ENCODE data around the gene SP3. TPM values are rescaled to one million over a fixed set of nuclear protein-coding genes. Genes with fewer than 3 reads are reported as not detected.

SP3 gene
- total RNA-seq, 1 experiment from 2014 or later, result 80.2 TPM

- ChIA-PET POLR2A (interaction anchor here (0.6 kb wide), 1 partner anchor 13 kb away, joined by 3 read pairs; no protein-coding TSS in a partner anchor), CTCF (no interaction called here)
- BruUV-seq (replicated peaks), result no TSS peak
- Histone ChIP-seq H3K4me3 (ENCODE audit: low read depth in 2 of 2, low read length in 2 of 2) (no peak overlapping the region), H3K4me1 (ENCODE audit: control insufficient read depth, insufficient read depth, low read length) (peaks cover 23% of the 10 kb centered on the region), H3K36me3 (ENCODE audit: control insufficient read depth, insufficient read depth, low read length) (no peaks in the 10 kb centered on the region), H3K27ac (ENCODE audit: low read length) (no peak overlapping the region), H3K9me3 (ENCODE audit: control insufficient read depth, insufficient read depth, low read depth, low read length) (no peaks in the 10 kb centered on the region), H3K27me3 (ENCODE audit: control insufficient read depth, insufficient read depth, low read length) (no peaks in the 10 kb centered on the region)
- intact Hi-C loops (cut with micrococcal nuclease; ENCODE audit: unreplicated experiment) (no loop called here), in situ Hi-C loops (cut with HindIII; ENCODE audit: low pct_unique_long_range_greater_than_20kb, low sequenced_read_pairs) (no loop called here)
- ATAC-seq, result peak; percentile 43; the same call in 1 of the 2 replicates
- TF ChIP-seq POLR2AphosphoS5 (IDR thresholded peaks at IDR 0.05; ENCODE audit: low read depth, low read length) (no peak), SIN3A (IDR thresholded peaks at IDR 0.05; ENCODE audit: borderline replicate concordance, insufficient read depth, low read depth, low read length) (no peak), TCF7L2 (IDR thresholded peaks at IDR 0.05; ENCODE audit: low read depth, low read length) (no peak), REST (IDR thresholded peaks at IDR 0.05; ENCODE audit: insufficient read depth in 1 of 2, low read depth in 2 of 2, low read length in 1 of 2) (no peak)
- TF ChIP-seq, protein P1, sequence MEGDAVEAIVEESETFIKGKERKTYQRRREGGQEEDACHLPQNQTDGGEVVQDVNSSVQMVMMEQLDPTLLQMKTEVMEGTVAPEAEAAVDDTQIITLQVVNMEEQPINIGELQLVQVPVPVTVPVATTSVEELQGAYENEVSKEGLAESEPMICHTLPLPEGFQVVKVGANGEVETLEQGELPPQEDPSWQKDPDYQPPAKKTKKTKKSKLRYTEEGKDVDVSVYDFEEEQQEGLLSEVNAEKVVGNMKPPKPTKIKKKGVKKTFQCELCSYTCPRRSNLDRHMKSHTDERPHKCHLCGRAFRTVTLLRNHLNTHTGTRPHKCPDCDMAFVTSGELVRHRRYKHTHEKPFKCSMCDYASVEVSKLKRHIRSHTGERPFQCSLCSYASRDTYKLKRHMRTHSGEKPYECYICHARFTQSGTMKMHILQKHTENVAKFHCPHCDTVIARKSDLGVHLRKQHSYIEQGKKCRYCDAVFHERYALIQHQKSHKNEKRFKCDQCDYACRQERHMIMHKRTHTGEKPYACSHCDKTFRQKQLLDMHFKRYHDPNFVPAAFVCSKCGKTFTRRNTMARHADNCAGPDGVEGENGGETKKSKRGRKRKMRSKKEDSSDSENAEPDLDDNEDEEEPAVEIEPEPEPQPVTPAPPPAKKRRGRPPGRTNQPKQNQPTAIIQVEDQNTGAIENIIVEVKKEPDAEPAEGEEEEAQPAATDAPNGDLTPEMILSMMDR (IDR thresholded peaks at IDR 0.05), result no peak
- no peak for DNase-seq (ENCODE audit: low read depth, low spot score)
These were observed 21.4 kb downstream of the SP3 start for GRCh38 chr2:173943738-173944137.

- POLR2A ChIA-PET, result no interaction called here
- DNase-seq (ENCODE audit: low read depth, low spot score), result no peak
- TSS peak; percentile 2 for BruUV-seq (replicated peaks)
- Histone ChIP-seq H3K36me3 (ENCODE audit: control insufficient read depth, insufficient read depth, low read length) (no peaks in the 10 kb centered on the region), H3K4me3 (ENCODE audit: low read depth in 2 of 2, low read length in 2 of 2) (no peak overlapping the region), H3K9me3 (ENCODE audit: control insufficient read depth, insufficient read depth, low read depth, low read length) (no peaks in the 10 kb centered on the region), H3K27ac (ENCODE audit: low read length) (no peak overlapping the region), H3K4me1 (ENCODE audit: control insufficient read depth, insufficient read depth, low read length) (peaks cover 26% of the 10 kb centered on the region), H3K27me3 (ENCODE audit: control insufficient read depth, insufficient read depth, low read length) (no peaks in the 10 kb centered on the region)
- CTCF ChIA-PET, result no interaction called here
- no peak for ATAC-seq
- TF ChIP-seq REST (IDR thresholded peaks at IDR 0.05; ENCODE audit: insufficient read depth in 1 of 2, low read depth in 2 of 2, low read length in 1 of 2) (no peak), TCF7L2 (IDR thresholded peaks at IDR 0.05; ENCODE audit: low read depth, low read length) (no peak), SIN3A (IDR thresholded peaks at IDR 0.05; ENCODE audit: borderline replicate concordance, insufficient read depth, low read depth, low read length) (no peak)
- TF ChIP-seq, protein P1 (IDR thresholded peaks at IDR 0.05), result no peak
- in situ Hi-C loops (cut with HindIII; ENCODE audit: low pct_unique_long_range_greater_than_20kb, low sequenced_read_pairs) (no loop called here), intact Hi-C loops (cut with micrococcal nuclease; ENCODE audit: unreplicated experiment) (no loop called here)
These were observed 22.2 kb downstream of the SP3 start for GRCh38 chr2:173942861-173943523.

Data from Panc1 (cell line).